Activated CD4-positive, alpha-beta T cell treated with anti-CD3 and anti-CD28 coated beads, Interleukin-2, amount 10 ng/mL, durations not matched to agents 7 days and 5 days (primary cell): ENCODE measurements around the gene FMNL1. TPM values are rescaled to one million over a fixed set of nuclear protein-coding genes. Genes with fewer than 3 reads are reported as not detected.

Experiments
- CTCF ChIA-PET: fragments of 350-600 bp; sonication (Branson Sonifier 250); formaldehyde crosslinking; loops from one replicate; lab custom pipeline; 2021; ENCODE audit warnings: antibody characterized with exemption; lab: Charles Lee
- POLR2A ChIA-PET: fragments of 350-600 bp; sonication (Branson Sonifier 250); formaldehyde crosslinking; loops from one replicate; lab custom pipeline; 2021; ENCODE audit warnings: antibody characterized with exemption; lab: Charles Lee
- DNase-seq: peaks from one replicate; pipeline ENCODE4 v3.0.0-alpha.2; 2020
- H3K27ac Mint-ChIP-seq: one replicate; pipeline ENCODE4 v1.8.0; 2021; ENCODE audit warnings: mild to moderate bottlenecking, moderate library complexity, mixed read lengths
- H3K27me3 Mint-ChIP-seq: one replicate; pipeline ENCODE4 v1.8.0; 2021; ENCODE audit warnings: mixed read lengths
- H3K36me3 Mint-ChIP-seq: one replicate; pipeline ENCODE4 v1.8.0; 2021; ENCODE audit warnings: low read depth, mixed read lengths
- H3K4me1 Mint-ChIP-seq: one replicate; pipeline ENCODE4 v1.8.0; 2021; ENCODE audit warnings: mixed read lengths
- H3K4me3 Mint-ChIP-seq: one replicate; pipeline ENCODE4 v1.8.0; 2021; ENCODE audit warnings: mild to moderate bottlenecking, moderate library complexity, mixed read lengths
- H3K9me3 Mint-ChIP-seq: one replicate; pipeline ENCODE4 v1.8.0; 2021; ENCODE audit warnings: mixed read lengths
- total RNA-seq, 2 experiments: library from RNA; stranded (reverse); gene quantifications; one replicate each; pipeline ENCODE4 v1.2.3, GENCODE V29; 2021

The FMNL1 gene
- total RNA-seq, 2 experiments from 2014 or later, result 391 to 410 TPM

GRCh38 chr17:45266372-45266926 is 44.8 kb downstream of the FMNL1 start:
- H3K36me3 Mint-ChIP-seq, result peaks cover 48% of the 10 kb centered on the region
- CTCF ChIA-PET, result interaction anchor here (0.7 to 2.9 kb wide), 8 partner anchors 10 to 229 kb away, joined by 3 to 15 read pairs (median 4); no protein-coding TSS in a partner anchor
- no peak overlapping the region for H3K27ac Mint-ChIP-seq

GRCh38 chr17:45267436-45268055 is 45.9 kb downstream of the FMNL1 start:
- CTCF ChIA-PET, result interaction anchor here (0.5 to 2.9 kb wide), 5 partner anchors 12 to 119 kb away, joined by 3 to 15 read pairs (median 3); no protein-coding TSS in a partner anchor
- peaks cover 47% of the 10 kb centered on the region for H3K36me3 Mint-ChIP-seq
- POLR2A ChIA-PET, result no interaction called here
- H3K27ac Mint-ChIP-seq, result peak overlapping the region; percentile 9
- peaks cover 8% of the 10 kb centered on the region for H3K4me1 Mint-ChIP-seq
- no peak overlapping the region for H3K4me3 Mint-ChIP-seq
- H3K9me3 Mint-ChIP-seq, result no peaks in the 10 kb centered on the region
- DNase-seq, result no peak
- H3K27me3 Mint-ChIP-seq, result no peaks in the 10 kb centered on the region

More at GRCh38 chr17:45266372-45266926, 44.8 kb downstream of the FMNL1 start:
- Mint-ChIP-seq H3K4me1 (peaks cover 17% of the 10 kb centered on the region), H3K9me3 (no peaks in the 10 kb centered on the region), H3K27me3 (no peaks in the 10 kb centered on the region), H3K4me3 (no peak overlapping the region)
- POLR2A ChIA-PET, result no interaction called here
- DNase-seq, result no peak

GRCh38 chr17:45269912-45270311 is 48.2 kb downstream of the FMNL1 start:
- DNase-seq, result no peak
- Mint-ChIP-seq H3K4me1 (peaks cover 1% of the 10 kb centered on the region), H3K27me3 (no peaks in the 10 kb centered on the region), H3K9me3 (no peaks in the 10 kb centered on the region), H3K27ac (no peak overlapping the region), H3K4me3 (no peak overlapping the region), H3K36me3 (peaks cover 56% of the 10 kb centered on the region)
- ChIA-PET CTCF (interaction anchor here (0.9 to 3.3 kb wide), 5 partner anchors 16 to 135 kb away, joined by 3 to 13 read pairs (median 10); partner anchors contain the start of gene ACBD4), POLR2A (no interaction called here)

- no peaks in the 10 kb centered on the region for H3K4me1 Mint-ChIP-seq
- no peak overlapping the region for H3K27ac Mint-ChIP-seq
- no peak overlapping the region for H3K4me3 Mint-ChIP-seq
- CTCF ChIA-PET, result interaction anchor here (0.6 to 3.3 kb wide), 13 partner anchors 17 to 136 kb away, joined by 3 to 17 read pairs (median 4); partner anchors contain the start of gene ACBD4
- H3K36me3 Mint-ChIP-seq, result peaks cover 53% of the 10 kb centered on the region
- H3K27me3 Mint-ChIP-seq, result no peaks in the 10 kb centered on the region
- peak; percentile 58 for DNase-seq
- H3K9me3 Mint-ChIP-seq, result no peaks in the 10 kb centered on the region
- POLR2A ChIA-PET, result no interaction called here
These were observed 49.2 kb downstream of the FMNL1 start for GRCh38 chr17:45270828-45271418.

GRCh38 chr17:45271603-45272002 is 49.9 kb downstream of the FMNL1 start:
- no peaks in the 10 kb centered on the region for H3K27me3 Mint-ChIP-seq
- no peak overlapping the region for H3K27ac Mint-ChIP-seq
- no peaks in the 10 kb centered on the region for H3K4me1 Mint-ChIP-seq
- ChIA-PET CTCF (interaction anchor here (0.7 to 3.3 kb wide), 13 partner anchors 17 to 136 kb away, joined by 3 to 17 read pairs (median 4); partner anchors contain the start of gene ACBD4), POLR2A (no interaction called here)
- no peak overlapping the region for H3K4me3 Mint-ChIP-seq
- H3K9me3 Mint-ChIP-seq, result no peaks in the 10 kb centered on the region
- peaks cover 49% of the 10 kb centered on the region for H3K36me3 Mint-ChIP-seq
- no peak for DNase-seq

GRCh38 chr17:45273551-45273957 is 51.9 kb downstream of the FMNL1 start:
- Mint-ChIP-seq H3K36me3 (peaks cover 35% of the 10 kb centered on the region), H3K27me3 (no peaks in the 10 kb centered on the region), H3K27ac (no peak overlapping the region), H3K4me3 (no peak overlapping the region), H3K4me1 (peaks cover 11% of the 10 kb centered on the region), H3K9me3 (no peaks in the 10 kb centered on the region)
- POLR2A ChIA-PET, result no interaction called here
- CTCF ChIA-PET, result interaction anchor here (1.4 kb wide), 1 partner anchor 54 kb away, joined by 4 read pairs; no protein-coding TSS in a partner anchor
- DNase-seq, result no peak

GRCh38 chr17:45274033-45274432 is 52.3 kb downstream of the FMNL1 start:
- Mint-ChIP-seq H3K4me3 (no peak overlapping the region), H3K27me3 (no peaks in the 10 kb centered on the region), H3K27ac (no peak overlapping the region), H3K9me3 (no peaks in the 10 kb centered on the region), H3K36me3 (peaks cover 36% of the 10 kb centered on the region), H3K4me1 (peaks cover 15% of the 10 kb centered on the region)
- no peak for DNase-seq
- POLR2A ChIA-PET, result no interaction called here
- CTCF ChIA-PET, result interaction anchor here (1.4 kb wide), 1 partner anchor 55 kb away, joined by 4 read pairs; no protein-coding TSS in a partner anchor

- no peak for DNase-seq
- H3K27ac Mint-ChIP-seq, result no peak overlapping the region
- CTCF ChIA-PET, result interaction anchor here (0.6 to 4.3 kb wide), 15 partner anchors 15 to 141 kb away, joined by 3 to 55 read pairs (median 7); partner anchors contain the start of gene ACBD4
- peaks cover 22% of the 10 kb centered on the region for H3K4me1 Mint-ChIP-seq
- no peaks in the 10 kb centered on the region for H3K27me3 Mint-ChIP-seq
- H3K9me3 Mint-ChIP-seq, result no peaks in the 10 kb centered on the region
- H3K36me3 Mint-ChIP-seq, result peaks cover 31% of the 10 kb centered on the region
- POLR2A ChIA-PET, result interaction anchor here (0.6 kb wide), 1 partner anchor 27 kb away, joined by 3 read pairs; no protein-coding TSS in a partner anchor
- H3K4me3 Mint-ChIP-seq, result no peak overlapping the region
These were observed 54.3 kb downstream of the FMNL1 start for GRCh38 chr17:45276031-45276430.

GRCh38 chr17:45277216-45277849 is 55.6 kb downstream of the FMNL1 start:
- Mint-ChIP-seq H3K27me3 (no peaks in the 10 kb centered on the region), H3K9me3 (no peaks in the 10 kb centered on the region), H3K4me3 (no peak overlapping the region), H3K4me1 (peaks cover 22% of the 10 kb centered on the region), H3K36me3 (peaks cover 33% of the 10 kb centered on the region), H3K27ac (peak overlapping the region; percentile 11)
- DNase-seq, result peak; percentile 93
- CTCF ChIA-PET, result interaction anchor here (0.6 to 4.3 kb wide), 32 partner anchors 10 to 142 kb away, joined by 3 to 55 read pairs (median 5); partner anchors contain the start of genes ACBD4 and MAP3K14
- POLR2A ChIA-PET, result interaction anchor here (0.9 kb wide), 1 partner anchor 42 kb away, joined by 3 read pairs; no protein-coding TSS in a partner anchor

- POLR2A ChIA-PET, result no interaction called here
- no peak overlapping the region for H3K4me3 Mint-ChIP-seq
- H3K27me3 Mint-ChIP-seq, result no peaks in the 10 kb centered on the region
- H3K27ac Mint-ChIP-seq, result no peak overlapping the region
- CTCF ChIA-PET, result interaction anchor here (0.6 to 4.3 kb wide), 21 partner anchors 9 to 151 kb away, joined by 3 to 55 read pairs (median 6); partner anchors contain the start of gene MAP3K14
- peaks cover 25% of the 10 kb centered on the region for H3K4me1 Mint-ChIP-seq
- DNase-seq, result no peak
- no peaks in the 10 kb centered on the region for H3K9me3 Mint-ChIP-seq
- peaks cover 34% of the 10 kb centered on the region for H3K36me3 Mint-ChIP-seq
These were observed 56.3 kb downstream of the FMNL1 start for GRCh38 chr17:45277992-45278391.

- no peaks in the 10 kb centered on the region for H3K27me3 Mint-ChIP-seq
- peaks cover 40% of the 10 kb centered on the region for H3K36me3 Mint-ChIP-seq
- ChIA-PET CTCF (interaction anchor here (0.9 to 1.0 kb wide), 2 partner anchors 38 to 106 kb away, joined by 3 to 5 read pairs; no protein-coding TSS in a partner anchor), POLR2A (no interaction called here)
- no peak overlapping the region for H3K4me3 Mint-ChIP-seq
- H3K9me3 Mint-ChIP-seq, result no peaks in the 10 kb centered on the region
- no peak for DNase-seq
- no peak overlapping the region for H3K27ac Mint-ChIP-seq
- H3K4me1 Mint-ChIP-seq, result peaks cover 36% of the 10 kb centered on the region
These were observed 58.2 kb downstream of the FMNL1 start for GRCh38 chr17:45279898-45280297.
